Panc1 (cell line): ENCODE data around the gene LARGE2.

Source experiments
- POLR2AphosphoS5 ChIP-seq: IDR thresholded peaks from 2 replicates; pipeline ENCODE4 v1.6.1; 2012; ENCODE audit warnings: mild to moderate bottlenecking, low read depth, low read length, moderate library complexity
- SIN3A ChIP-seq: IDR thresholded peaks from 2 replicates; pipeline ENCODE4 v1.6.1; 2012; ENCODE audit warnings: low read depth, mild to moderate bottlenecking, low read length, moderate library complexity, borderline replicate concordance; ENCODE audit not compliant: insufficient read depth
- TCF7L2 ChIP-seq: IDR thresholded peaks from 2 replicates; pipeline ENCODE4 v1.6.1; 2011; ENCODE audit warnings: mild to moderate bottlenecking, low read depth, low read length, inconsistent platforms
- TF ChIP-seq, protein P1 (sequence below): fragments of 450-650 bp; IDR thresholded peaks from 2 replicates; pipeline ENCODE4 v1.5.1; 2017; ENCODE audit warnings: mild to moderate bottlenecking
- TF ChIP-seq, protein P2 (sequence below), 2 experiments: IDR thresholded peaks; 2 replicates each; pipeline ENCODE4 v1.6.1; 2011 to 2012; ENCODE audit warnings: low read depth in 2 of 2, control low read depth in 1 of 2, low read length in 1 of 2, mild to moderate bottlenecking in 1 of 2, moderate library complexity in 1 of 2; ENCODE audit not compliant: insufficient read depth in 1 of 2

DNA sequence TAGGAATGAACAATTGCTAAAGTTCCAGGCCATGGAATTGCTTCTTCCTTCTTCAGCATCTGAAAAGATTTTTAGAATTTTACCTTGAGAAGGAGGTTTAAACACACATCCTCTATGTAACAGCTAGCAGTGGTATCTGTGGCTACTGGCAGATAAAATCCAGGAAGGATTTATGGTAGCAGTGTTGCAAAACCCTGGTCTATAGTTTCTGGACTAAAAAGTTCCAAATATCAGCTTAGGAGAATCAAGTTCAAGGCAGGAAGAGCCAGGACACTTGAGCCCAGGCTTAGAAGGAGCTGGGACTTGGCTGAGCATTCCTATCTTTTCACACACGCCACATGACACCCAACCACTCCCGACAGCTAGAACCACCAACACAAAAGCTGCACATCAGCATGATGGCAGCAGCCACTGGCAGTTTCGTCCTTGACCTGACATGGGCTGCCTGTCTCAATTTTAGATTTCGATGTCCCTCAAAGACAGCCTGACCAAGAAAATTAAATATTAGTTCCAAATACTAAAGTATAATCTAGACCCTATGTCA is 14.1 kb downstream of the LARGE2 start:
- TF ChIP-seq, protein P1, sequence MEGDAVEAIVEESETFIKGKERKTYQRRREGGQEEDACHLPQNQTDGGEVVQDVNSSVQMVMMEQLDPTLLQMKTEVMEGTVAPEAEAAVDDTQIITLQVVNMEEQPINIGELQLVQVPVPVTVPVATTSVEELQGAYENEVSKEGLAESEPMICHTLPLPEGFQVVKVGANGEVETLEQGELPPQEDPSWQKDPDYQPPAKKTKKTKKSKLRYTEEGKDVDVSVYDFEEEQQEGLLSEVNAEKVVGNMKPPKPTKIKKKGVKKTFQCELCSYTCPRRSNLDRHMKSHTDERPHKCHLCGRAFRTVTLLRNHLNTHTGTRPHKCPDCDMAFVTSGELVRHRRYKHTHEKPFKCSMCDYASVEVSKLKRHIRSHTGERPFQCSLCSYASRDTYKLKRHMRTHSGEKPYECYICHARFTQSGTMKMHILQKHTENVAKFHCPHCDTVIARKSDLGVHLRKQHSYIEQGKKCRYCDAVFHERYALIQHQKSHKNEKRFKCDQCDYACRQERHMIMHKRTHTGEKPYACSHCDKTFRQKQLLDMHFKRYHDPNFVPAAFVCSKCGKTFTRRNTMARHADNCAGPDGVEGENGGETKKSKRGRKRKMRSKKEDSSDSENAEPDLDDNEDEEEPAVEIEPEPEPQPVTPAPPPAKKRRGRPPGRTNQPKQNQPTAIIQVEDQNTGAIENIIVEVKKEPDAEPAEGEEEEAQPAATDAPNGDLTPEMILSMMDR = no peak
- TF ChIP-seq SIN3A = no peak
- TF ChIP-seq, protein P2, sequence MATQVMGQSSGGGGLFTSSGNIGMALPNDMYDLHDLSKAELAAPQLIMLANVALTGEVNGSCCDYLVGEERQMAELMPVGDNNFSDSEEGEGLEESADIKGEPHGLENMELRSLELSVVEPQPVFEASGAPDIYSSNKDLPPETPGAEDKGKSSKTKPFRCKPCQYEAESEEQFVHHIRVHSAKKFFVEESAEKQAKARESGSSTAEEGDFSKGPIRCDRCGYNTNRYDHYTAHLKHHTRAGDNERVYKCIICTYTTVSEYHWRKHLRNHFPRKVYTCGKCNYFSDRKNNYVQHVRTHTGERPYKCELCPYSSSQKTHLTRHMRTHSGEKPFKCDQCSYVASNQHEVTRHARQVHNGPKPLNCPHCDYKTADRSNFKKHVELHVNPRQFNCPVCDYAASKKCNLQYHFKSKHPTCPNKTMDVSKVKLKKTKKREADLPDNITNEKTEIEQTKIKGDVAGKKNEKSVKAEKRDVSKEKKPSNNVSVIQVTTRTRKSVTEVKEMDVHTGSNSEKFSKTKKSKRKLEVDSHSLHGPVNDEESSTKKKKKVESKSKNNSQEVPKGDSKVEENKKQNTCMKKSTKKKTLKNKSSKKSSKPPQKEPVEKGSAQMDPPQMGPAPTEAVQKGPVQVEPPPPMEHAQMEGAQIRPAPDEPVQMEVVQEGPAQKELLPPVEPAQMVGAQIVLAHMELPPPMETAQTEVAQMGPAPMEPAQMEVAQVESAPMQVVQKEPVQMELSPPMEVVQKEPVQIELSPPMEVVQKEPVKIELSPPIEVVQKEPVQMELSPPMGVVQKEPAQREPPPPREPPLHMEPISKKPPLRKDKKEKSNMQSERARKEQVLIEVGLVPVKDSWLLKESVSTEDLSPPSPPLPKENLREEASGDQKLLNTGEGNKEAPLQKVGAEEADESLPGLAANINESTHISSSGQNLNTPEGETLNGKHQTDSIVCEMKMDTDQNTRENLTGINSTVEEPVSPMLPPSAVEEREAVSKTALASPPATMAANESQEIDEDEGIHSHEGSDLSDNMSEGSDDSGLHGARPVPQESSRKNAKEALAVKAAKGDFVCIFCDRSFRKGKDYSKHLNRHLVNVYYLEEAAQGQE (IDR thresholded peaks at IDR 0.05; ENCODE audit: insufficient read depth in 1 of 2, low read depth in 2 of 2, low read length in 1 of 2) = no peak
- TF ChIP-seq POLR2AphosphoS5 = no peak
- no peak for TF ChIP-seq TCF7L2
